Vagina (tissue), 2 donors: ENCODE results near the gene EP400.

Source experiments
- POLR2A ChIP-seq, 2 donors: fragments of 450-650 bp; IDR thresholded peaks; one replicate each; pipeline ENCODE4 v1.6.1; 2017; ENCODE audit warnings: antibody characterized with exemption in 2 of 2, mild to moderate bottlenecking in 2 of 2, moderate library complexity in 2 of 2
- POLR2AphosphoS5 ChIP-seq, 2 donors: sonication (generic); formaldehyde crosslinking; IDR thresholded peaks; one replicate each; pipeline ENCODE4 v1.9.0; 2017; ENCODE audit warnings: antibody characterized with exemption in 2 of 2, mild to moderate bottlenecking in 2 of 2, low read depth in 1 of 2; ENCODE audit not compliant: insufficient read depth in 1 of 2
- TF ChIP-seq, protein P1 (sequence below), 3 experiments: fragments of 450-650 bp in 2 of 3; fragments of 200-600 bp in 1 of 3; sonication (generic) in 1 of 3; IDR thresholded peaks; one replicate each; pipeline ENCODE4 v1.5.1; 2017 to 2019; ENCODE audit warnings: antibody characterized with exemption in 3 of 3, mild to moderate bottlenecking in 2 of 3, moderate library complexity in 2 of 3

- TF ChIP-seq POLR2AphosphoS5 (IDR thresholded peaks at IDR 0.05; ENCODE audit: insufficient read depth in 1 of 2, low read depth in 1 of 2) (no peak), POLR2A (IDR thresholded peaks at IDR 0.05) (no peak)
- TF ChIP-seq, protein P1, sequence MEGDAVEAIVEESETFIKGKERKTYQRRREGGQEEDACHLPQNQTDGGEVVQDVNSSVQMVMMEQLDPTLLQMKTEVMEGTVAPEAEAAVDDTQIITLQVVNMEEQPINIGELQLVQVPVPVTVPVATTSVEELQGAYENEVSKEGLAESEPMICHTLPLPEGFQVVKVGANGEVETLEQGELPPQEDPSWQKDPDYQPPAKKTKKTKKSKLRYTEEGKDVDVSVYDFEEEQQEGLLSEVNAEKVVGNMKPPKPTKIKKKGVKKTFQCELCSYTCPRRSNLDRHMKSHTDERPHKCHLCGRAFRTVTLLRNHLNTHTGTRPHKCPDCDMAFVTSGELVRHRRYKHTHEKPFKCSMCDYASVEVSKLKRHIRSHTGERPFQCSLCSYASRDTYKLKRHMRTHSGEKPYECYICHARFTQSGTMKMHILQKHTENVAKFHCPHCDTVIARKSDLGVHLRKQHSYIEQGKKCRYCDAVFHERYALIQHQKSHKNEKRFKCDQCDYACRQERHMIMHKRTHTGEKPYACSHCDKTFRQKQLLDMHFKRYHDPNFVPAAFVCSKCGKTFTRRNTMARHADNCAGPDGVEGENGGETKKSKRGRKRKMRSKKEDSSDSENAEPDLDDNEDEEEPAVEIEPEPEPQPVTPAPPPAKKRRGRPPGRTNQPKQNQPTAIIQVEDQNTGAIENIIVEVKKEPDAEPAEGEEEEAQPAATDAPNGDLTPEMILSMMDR (IDR thresholded peaks at IDR 0.05): no peak
Observed at GRCh38 chr12:131990980-131991305, 41.2 kb downstream of the EP400 start.
